ENCODE measurements around the gene XAB2. TPM values are rescaled to one million over a fixed set of nuclear protein-coding genes. Genes with fewer than 3 reads are reported as not detected.

XAB2 gene
- total RNA-seq, 2 experiments from 2014 or later, result 118 to 121 TPM

DNA sequence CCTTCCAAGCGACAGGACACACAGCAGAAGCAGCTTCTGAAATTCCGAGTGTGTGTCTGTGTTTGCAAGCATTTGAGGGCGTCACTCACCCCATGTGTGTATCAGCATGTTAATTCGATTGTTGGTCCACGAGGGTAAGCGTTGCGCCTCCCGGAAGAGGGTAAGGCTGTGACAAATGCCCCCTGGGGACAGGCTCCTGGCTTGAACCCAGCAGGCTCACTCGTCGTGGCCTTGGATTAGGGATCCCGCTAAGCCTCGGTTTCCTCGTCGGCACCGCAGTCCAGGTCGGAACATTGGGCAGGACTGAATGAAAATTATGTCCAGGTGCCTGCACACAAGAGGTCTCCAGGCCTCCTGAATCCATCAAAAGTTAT is 7.0 kb upstream of the XAB2 start:
- TF ChIP-seq, protein P1, sequence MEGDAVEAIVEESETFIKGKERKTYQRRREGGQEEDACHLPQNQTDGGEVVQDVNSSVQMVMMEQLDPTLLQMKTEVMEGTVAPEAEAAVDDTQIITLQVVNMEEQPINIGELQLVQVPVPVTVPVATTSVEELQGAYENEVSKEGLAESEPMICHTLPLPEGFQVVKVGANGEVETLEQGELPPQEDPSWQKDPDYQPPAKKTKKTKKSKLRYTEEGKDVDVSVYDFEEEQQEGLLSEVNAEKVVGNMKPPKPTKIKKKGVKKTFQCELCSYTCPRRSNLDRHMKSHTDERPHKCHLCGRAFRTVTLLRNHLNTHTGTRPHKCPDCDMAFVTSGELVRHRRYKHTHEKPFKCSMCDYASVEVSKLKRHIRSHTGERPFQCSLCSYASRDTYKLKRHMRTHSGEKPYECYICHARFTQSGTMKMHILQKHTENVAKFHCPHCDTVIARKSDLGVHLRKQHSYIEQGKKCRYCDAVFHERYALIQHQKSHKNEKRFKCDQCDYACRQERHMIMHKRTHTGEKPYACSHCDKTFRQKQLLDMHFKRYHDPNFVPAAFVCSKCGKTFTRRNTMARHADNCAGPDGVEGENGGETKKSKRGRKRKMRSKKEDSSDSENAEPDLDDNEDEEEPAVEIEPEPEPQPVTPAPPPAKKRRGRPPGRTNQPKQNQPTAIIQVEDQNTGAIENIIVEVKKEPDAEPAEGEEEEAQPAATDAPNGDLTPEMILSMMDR (IDR thresholded peaks at IDR 0.05), result no peak
- H3K27me3 ChIP-seq (ENCODE audit: control insufficient read depth in 1 of 2, insufficient read depth in 2 of 2, low read length in 2 of 2), result no peaks in the 10 kb centered on the region
- H3K4me1 Mint-ChIP-seq (ENCODE audit: low read depth), result peaks cover 36% of the 10 kb centered on the region

DNA sequence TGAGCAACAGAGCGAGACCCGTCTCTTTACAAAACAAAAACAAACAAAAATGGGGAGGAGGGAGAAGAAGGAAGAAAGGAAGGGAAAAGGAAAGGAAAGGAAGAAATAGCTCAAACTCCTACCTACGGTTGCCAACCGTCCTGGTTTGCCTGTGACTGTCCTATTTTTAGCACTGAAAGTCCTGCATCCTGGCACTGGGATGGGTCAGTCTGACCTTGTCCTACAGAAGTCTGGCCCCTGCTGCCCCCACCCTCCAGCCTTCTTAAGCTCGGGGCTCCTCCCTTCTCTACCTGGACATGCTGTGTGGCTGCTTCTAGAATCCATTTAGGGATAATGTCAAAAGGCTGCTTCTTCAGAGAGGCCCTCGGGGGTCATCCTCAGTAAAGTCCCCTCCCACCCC is 6.3 kb upstream of the XAB2 start:
- H3K4me1 ChIP-seq (ENCODE audit: insufficient read depth, low read length), result peaks cover 53% of the 10 kb centered on the region
- intact Hi-C loops (cut with DNase I, micrococcal nuclease), result loop anchor here in 1 of 2 experiments (5.0 kb wide), 1 partner anchor 292 kb away; the partner anchor contains the start of gene CTXN1
- H3K27ac Mint-ChIP-seq, result peak overlapping the region; percentile 90
- H3K27me3 Mint-ChIP-seq, result no peaks in the 10 kb centered on the region
- H3K36me3 ChIP-seq (ENCODE audit: insufficient read depth, low read length), result peaks cover 29% of the 10 kb centered on the region
- DNase-seq (no peak), ATAC-seq (ENCODE audit: poor library complexity) (no peak)
- H3K9me3 ChIP-seq (ENCODE audit: control insufficient read depth in 1 of 2, insufficient read depth in 1 of 2, low read length in 2 of 2), result no peaks in the 10 kb centered on the region
- no peaks in the 10 kb centered on the region for H3K27me3 ChIP-seq (ENCODE audit: control insufficient read depth in 1 of 2, insufficient read depth in 2 of 2, low read length in 2 of 2)
- no peaks in the 10 kb centered on the region for H3K9me3 Mint-ChIP-seq
- POLR2A ChIA-PET, result no interaction called here
- H3K4me3 Mint-ChIP-seq, result peak overlapping the region; percentile 90
- H3K4me3 ChIP-seq (ENCODE audit: low read length), result no peak overlapping the region
- H3K27ac ChIP-seq (ENCODE audit: low read depth in 1 of 2, low read length in 2 of 2), result no peak overlapping the region
- CTCF ChIA-PET, result interaction anchor here (2.1 kb wide), 1 partner anchor 45 kb away, joined by 6 read pairs; the partner anchor contains the start of gene TRAPPC5
- TF ChIP-seq, protein P1 (IDR thresholded peaks at IDR 0.05), result no peak
- peaks cover 32% of the 10 kb centered on the region for H3K36me3 Mint-ChIP-seq (ENCODE audit: low read depth)
- peaks cover 39% of the 10 kb centered on the region for H3K4me1 Mint-ChIP-seq (ENCODE audit: low read depth)

More for the DNA sequence above, 7.0 kb upstream of the XAB2 start:
- ChIA-PET CTCF (interaction anchor here (2.1 kb wide), 1 partner anchor 44 kb away, joined by 6 read pairs; the partner anchor contains the start of gene TRAPPC5), POLR2A (no interaction called here)
- peaks cover 32% of the 10 kb centered on the region for H3K36me3 Mint-ChIP-seq (ENCODE audit: low read depth)
- no peaks in the 10 kb centered on the region for H3K27me3 Mint-ChIP-seq
- H3K27ac Mint-ChIP-seq, result peak overlapping the region; percentile 90
- intact Hi-C loops (cut with DNase I, micrococcal nuclease), result loop anchor here in 1 of 2 experiments (5.0 kb wide), 1 partner anchor 291 kb away; the partner anchor contains the start of gene CTXN1
- Histone ChIP-seq H3K36me3 (ENCODE audit: insufficient read depth, low read length) (peaks cover 31% of the 10 kb centered on the region), H3K4me1 (ENCODE audit: insufficient read depth, low read length) (peaks cover 48% of the 10 kb centered on the region), H3K27ac (ENCODE audit: low read depth in 1 of 2, low read length in 2 of 2) (peak overlapping the region in 1 of 2 donors; percentile 31), H3K4me3 (ENCODE audit: low read length) (peak overlapping the region; percentile 86), H3K9me3 (ENCODE audit: control insufficient read depth in 1 of 2, insufficient read depth in 1 of 2, low read length in 2 of 2) (no peaks in the 10 kb centered on the region)
- H3K9me3 Mint-ChIP-seq, result no peaks in the 10 kb centered on the region
- DNase-seq, result no peak
- peak overlapping the region; percentile 90 for H3K4me3 Mint-ChIP-seq
- no peak for ATAC-seq (ENCODE audit: poor library complexity)

DNA sequence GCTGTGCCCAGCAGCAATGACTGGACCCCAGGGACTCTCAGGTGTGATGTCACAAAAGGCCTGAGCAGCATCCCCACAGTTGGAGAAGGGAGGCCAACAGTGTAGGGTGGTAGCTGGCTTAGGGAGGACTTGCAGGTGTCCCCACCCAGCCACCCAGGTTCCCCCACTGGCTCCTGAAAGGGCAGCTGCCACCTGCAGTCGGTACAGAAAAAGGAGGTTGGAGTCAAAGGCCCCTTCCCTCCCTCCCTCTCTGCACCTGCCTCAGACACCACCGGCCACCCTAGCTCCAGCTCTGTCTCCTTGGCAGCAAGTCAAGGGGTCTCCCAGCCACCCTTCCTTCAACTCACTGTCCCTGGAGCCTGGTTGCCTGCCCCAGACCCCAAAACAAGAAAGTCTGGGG is 4.4 kb upstream of the XAB2 start, which contains the start of gene PCP2:
PCP2 (minus strand) TSS at position 22 of the 400 bp plus-strand sequence. CDS start 262 bp downstream, outside the sequence.
- Mint-ChIP-seq H3K4me1 (ENCODE audit: low read depth) (peaks cover 40% of the 10 kb centered on the region), H3K9me3 (no peaks in the 10 kb centered on the region), H3K36me3 (ENCODE audit: low read depth) (peaks cover 34% of the 10 kb centered on the region), H3K27ac (peak within 1 kb of the TSS; percentile 90), H3K27me3 (no peaks in the 10 kb centered on the region), H3K4me3 (peak within 1 kb of the TSS; percentile 72)
- Histone ChIP-seq H3K9me3 (ENCODE audit: control insufficient read depth in 1 of 2, insufficient read depth in 1 of 2, low read length in 2 of 2) (no peaks in the 10 kb centered on the region), H3K27me3 (ENCODE audit: control insufficient read depth in 1 of 2, insufficient read depth in 2 of 2, low read length in 2 of 2) (no peaks in the 10 kb centered on the region), H3K4me1 (ENCODE audit: insufficient read depth, low read length) (peaks cover 53% of the 10 kb centered on the region), H3K27ac (ENCODE audit: low read depth in 1 of 2, low read length in 2 of 2) (no peak within 1 kb of the TSS), H3K36me3 (ENCODE audit: insufficient read depth, low read length) (peaks cover 20% of the 10 kb centered on the region), H3K4me3 (ENCODE audit: low read length) (no peak within 1 kb of the TSS)
- CTCF ChIA-PET, result no interaction called here
- intact Hi-C loops (cut with DNase I, micrococcal nuclease), result no loop called here
- no peak for DNase-seq
- no peak for ATAC-seq (ENCODE audit: poor library complexity)
- POLR2A ChIA-PET, result interaction anchor here (1.2 kb wide), 1 partner anchor 24 kb away, joined by 3 read pairs; no protein-coding TSS in a partner anchor
- TF ChIP-seq, protein P1 (IDR thresholded peaks at IDR 0.05), result no peak

Measured in CD4-positive, alpha-beta T cell (primary cell).